DND-41 (cell line): ENCODE measurements around the gene SLC13A3.

Experiments used
- CTCF ChIP-seq: IDR thresholded peaks from 2 replicates; pipeline ENCODE4 v1.5.1; 2012; ENCODE audit warnings: borderline replicate concordance, low read length, moderate library complexity, mild to moderate bottlenecking; ENCODE audit not compliant: poor library complexity, severe bottlenecking; ENCODE audit errors: extremely low read depth
- EZH2 ChIP-seq: IDR thresholded peaks from 3 replicates; pipeline ENCODE4 v1.6.1; 2012; ENCODE audit warnings: borderline replicate concordance, low read depth, mild to moderate bottlenecking, moderate library complexity, low read length, inconsistent platforms; ENCODE audit not compliant: severe bottlenecking

GRCh38 chr20:46564241-46564957, 86.9 kb downstream of the SLC13A3 start:
- no peak for TF ChIP-seq CTCF
- no peak for TF ChIP-seq EZH2
